HG02678 (cell line): ENCODE measurements around the gene GRIK1.

Source experiments
- ATAC-seq: cut with Tn5 transposase; IDR thresholded peaks from one replicate; pipeline ENCODE4 v1.9.1; 2021; ENCODE audit warnings: mild to moderate bottlenecking, moderate library complexity; ENCODE audit not compliant: unreplicated experiment

The GRIK1 gene

GRCh38 chr21:29678626-29679025 lies 261.2 kb downstream of the GRIK1 start:
- no peak for ATAC-seq

DNA sequence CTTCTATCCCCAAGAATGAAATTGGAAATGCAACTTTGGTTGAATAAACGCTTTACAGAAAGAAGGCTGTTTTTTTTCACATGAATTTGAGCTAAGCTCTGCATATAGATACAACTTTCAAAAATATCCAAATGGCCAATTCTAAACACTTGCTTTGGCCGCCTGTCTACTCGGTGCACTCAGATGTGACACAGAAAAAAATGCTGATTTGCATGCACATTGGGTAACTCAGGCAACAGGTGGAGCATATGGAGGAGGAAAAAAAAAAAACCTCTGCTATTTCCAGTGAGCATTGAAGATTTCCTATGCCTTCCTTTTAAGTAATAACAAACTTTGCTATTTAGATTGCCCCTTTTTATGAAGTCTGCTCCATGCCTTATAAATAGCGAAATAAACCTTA lies 262.5 kb downstream of the GRIK1 start:
- no peak for ATAC-seq

DNA sequence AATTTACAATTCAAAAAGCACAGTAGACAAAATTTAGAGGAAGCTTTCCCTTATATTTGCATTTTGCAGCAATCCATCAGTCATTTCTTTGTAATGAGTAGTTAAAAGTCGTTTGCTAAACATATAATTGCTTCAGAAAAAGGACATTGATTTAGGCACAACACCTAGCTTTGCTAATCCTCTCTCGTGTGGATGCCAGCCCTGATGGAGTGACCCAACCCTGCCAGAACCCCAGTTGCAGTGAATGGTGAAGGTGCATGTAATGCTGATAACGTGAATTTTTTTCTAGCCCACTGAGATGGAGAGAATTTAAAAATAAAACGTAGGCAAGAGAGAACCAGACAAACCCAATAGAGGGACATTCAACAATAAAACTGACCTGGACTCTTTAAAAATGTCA lies 263.4 kb downstream of the GRIK1 start:
- no peak for ATAC-seq

DNA sequence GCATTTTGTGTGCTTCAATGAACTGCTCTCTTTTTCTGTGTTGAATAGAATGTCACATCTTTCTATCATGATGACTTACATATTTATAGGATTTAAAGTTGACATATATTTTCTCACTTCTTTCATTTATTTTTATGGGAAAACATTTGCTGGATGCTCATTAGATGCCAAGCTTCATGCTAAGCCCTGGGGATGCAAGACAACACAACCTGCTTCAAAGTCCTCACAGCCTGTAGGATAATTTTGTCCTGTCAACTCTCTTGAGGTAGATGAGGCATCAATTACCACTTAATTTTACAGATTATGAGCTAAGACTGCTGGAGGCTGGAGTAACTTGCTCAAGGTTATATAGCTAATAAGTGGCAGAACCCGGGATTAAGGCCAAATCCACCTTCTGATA lies 264.3 kb downstream of the GRIK1 start:
- no peak for ATAC-seq

DNA sequence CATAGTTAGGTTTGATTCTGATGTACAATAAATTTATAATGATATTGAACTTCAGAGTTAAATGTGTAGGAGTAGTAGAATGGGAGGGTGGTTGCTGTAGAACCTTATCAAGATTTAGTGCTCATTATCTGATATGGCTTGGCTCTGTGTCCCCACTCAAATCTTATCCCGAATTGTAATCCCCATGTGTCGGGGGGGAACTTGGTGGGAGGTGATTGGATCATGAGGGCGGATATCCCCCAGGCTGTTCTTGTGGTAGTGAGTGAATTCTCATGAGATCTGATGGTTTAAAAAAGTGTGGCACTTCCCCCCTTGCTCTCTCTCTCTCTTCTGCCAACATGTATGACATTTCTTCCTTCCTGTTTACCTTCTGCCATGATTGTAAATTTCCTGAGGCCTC lies 265.5 kb downstream of the GRIK1 start:
- ATAC-seq = no peak

DNA sequence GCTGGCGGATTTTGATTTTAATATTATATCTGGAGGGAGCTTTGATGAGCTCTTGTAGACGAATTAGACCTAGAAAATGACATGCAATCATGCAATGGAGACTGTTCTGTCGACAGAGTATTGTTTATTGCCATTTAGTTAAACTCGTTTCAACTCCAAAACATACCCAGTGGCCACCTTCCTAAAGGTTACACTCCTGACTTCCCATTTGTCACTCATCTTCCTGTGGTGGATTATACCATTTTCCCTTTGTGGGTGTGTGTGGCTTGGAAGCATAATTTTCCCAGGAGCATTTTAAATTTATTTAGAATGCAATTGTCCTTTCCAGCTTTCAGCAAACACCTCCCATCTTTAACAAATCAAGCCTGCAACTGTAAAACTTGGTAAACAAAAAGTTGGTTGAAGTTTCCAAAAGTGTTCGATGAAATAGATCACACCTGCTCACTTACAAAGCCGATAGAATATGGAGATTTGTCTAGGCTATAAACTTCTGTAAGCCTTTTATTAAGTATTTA lies 266.6 kb downstream of the GRIK1 start:
- ATAC-seq = no peak

- ATAC-seq = no peak
Measured at GRCh38 chr21:29671728-29672127, 268.1 kb downstream of the GRIK1 start.

GRCh38 chr21:29670228-29670627 lies 269.6 kb downstream of the GRIK1 start:
- ATAC-seq = no peak

- ATAC-seq = no peak
Measured at GRCh38 chr21:29669416-29669815, 270.4 kb downstream of the GRIK1 start.

GRCh38 chr21:29667651-29668050 lies 272.1 kb downstream of the GRIK1 start:
- ATAC-seq = no peak

GRCh38 chr21:29664615-29665014 lies 275.2 kb downstream of the GRIK1 start:
- no peak for ATAC-seq

DNA sequence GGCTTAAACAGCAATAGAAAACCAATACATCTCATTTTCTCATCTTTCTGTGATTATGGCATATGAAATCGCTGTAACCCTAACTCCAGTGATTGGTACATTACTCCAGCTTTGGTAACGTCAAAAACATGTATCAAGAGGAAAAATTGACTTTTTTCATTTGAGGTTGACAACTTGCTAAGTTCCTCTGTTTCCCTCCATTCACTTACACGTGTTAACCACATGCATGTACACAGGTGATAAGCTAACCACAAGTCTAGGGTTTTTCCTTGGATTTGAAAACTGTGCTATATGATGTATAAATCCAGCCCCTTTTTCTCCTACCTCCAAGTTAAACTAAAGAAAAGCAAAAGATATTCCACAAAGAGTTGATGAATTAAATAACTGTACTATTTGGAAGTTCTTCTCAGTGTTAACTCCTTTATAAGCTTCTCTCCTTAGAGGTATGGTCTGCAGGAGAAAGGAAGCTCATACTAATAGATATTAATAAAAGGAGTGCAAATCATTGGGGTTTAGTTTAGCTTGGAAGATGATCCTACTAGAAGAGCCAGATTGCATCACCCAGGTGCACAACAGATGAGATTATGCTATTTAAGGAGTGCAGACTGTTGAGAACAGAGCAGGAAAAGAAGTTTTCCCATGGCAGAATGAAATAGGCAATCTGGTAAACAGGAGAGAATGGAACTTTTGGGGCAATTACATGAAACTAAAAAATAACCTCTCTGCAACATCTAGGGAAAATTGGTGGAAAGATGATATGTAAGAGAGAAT lies 277.9 kb downstream of the GRIK1 start:
- ATAC-seq = no peak

DNA sequence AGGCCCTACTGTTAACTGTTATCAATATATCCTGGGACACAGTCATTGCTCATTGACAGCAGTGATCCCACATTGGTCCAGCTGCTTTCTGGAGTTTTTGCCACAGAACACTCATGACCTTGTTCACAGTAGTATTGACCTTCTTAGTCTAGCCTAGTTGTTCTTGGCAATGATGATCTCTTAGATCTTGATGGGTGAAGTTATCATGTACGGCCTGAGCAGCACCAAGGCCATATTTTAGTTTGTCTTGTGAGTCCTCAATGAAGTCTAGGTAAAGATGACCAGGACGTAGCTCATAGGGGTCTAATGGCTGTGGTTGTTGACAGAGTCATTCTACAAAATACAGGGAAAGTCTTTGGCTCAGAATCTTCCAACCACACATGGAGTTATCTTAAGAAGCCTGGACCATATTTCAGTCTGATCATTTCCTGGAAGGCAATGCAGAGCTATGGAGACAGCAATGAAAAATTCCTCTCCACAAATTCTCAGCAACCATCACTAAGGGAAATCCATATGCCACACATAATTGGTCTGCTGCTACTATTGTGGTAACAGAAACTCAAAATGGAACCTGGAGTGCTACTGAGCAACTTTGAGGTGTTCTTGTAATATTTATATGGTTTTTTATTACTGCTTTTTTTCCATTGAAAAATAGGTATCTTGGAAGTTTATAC lies 279.6 kb downstream of the GRIK1 start:
- ATAC-seq = no peak

DNA sequence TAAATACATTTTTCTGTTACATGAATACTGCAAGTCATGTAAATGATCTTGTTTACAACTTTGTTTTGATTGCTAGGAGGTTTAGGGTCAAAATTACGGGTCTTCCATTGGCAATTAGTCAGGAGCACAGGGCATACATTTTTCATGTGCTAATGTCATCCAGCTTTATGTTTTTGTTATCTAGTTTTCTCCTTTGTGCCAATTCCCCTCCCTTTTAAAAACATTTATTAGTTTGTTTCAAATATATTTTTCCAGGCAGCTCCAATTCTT lies 280.9 kb downstream of the GRIK1 start:
- no peak for ATAC-seq

- ATAC-seq = no peak
Measured at GRCh38 chr21:29658177-29658933, 281.4 kb downstream of the GRIK1 start.

GRCh38 chr21:29657240-29657989 lies 282.4 kb downstream of the GRIK1 start:
- ATAC-seq = no peak

DNA sequence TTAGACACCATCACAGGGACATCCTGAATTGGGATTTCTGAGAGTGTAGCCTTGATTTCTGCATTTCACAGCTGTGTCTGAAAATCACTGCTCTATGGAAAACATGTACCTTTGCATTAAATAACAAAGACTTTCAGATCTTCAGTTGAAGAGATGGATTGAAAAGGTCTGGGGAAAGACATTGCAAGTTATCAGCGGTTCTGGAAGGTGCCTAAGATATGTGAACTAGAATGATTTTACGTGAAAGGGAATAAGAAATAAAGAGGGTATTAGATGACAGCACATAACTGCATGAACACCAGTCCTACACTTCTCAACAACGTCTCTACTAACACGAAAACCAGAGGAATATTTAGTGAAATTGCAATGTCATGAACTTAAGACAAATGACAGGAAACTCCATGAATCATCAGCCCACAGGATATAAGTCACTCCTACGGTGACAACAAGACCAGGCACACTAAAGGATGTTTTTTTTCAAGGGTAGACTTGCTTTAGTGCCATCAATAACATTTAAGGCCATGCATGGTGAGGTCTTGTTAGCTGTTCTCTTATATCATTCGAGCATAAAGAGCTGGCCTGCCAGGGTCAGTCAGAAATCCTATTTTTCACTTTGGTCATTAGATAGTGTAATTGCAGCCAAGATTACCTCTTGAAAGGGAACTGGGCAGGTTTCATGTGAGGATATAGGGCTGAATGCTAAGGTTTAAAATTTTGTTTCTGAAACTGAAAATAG lies 283.1 kb downstream of the GRIK1 start:
- ATAC-seq = no peak

- ATAC-seq = no peak
Measured at GRCh38 chr21:29655577-29655976, 284.2 kb downstream of the GRIK1 start.

DNA sequence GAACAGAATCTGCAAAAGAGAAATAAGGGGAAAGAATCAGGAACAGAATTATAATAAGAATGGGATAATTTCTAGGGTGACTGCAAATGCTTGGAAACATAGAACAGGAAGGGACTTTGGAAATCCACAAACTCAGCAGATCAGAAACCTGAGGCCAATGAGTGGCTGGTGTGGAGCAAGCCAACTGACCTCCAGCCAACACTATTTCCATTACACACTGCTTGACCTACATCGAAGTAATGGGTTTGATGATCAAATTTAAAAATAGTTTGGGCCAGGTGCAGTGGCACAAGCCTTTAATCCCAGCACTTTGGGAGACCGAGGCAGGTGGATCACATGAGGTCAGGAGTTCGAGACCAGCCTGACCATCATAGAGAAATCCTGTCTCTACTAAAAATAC lies 284.9 kb downstream of the GRIK1 start:
- ATAC-seq = no peak

GRCh38 chr21:29654203-29654602 lies 285.6 kb downstream of the GRIK1 start:
- ATAC-seq = no peak
